GM19099 (cell line): Measurements from ENCODE around the gene TRIM27.

ENCODE experiments used
- POLR2A ChIP-seq: IDR thresholded peaks from 3 replicates; pipeline ENCODE4 v1.6.1; 2011; ENCODE audit warnings: low read depth; ENCODE audit not compliant: insufficient read length; ENCODE audit errors: extremely low read depth

The TRIM27 gene

GRCh38 chr6:28860581-28860980, 63.2 kb downstream of the TRIM27 start:
- TF ChIP-seq POLR2A: no peak

- no peak for TF ChIP-seq POLR2A
These were observed 64.8 kb downstream of the TRIM27 start for GRCh38 chr6:28858963-28859362.

GRCh38 chr6:28856620-28857005, 67.2 kb downstream of the TRIM27 start:
- no peak for TF ChIP-seq POLR2A
